ENCODE measurements around the gene CDYL2. TPM values are rescaled to one million over a fixed set of nuclear protein-coding genes. Genes with fewer than 3 reads are reported as not detected.
A peak's percentile ranks its signal among the peaks of the same experiment; 100 is the strongest.

CDYL2 gene
- total RNA-seq, 1 donor from 2014 or later: 2.9 TPM

- H3K9me3 ChIP-seq: no peaks in the 10 kb centered on the region
- no peaks in the 10 kb centered on the region for H3K36me3 ChIP-seq
- H3K4me1 ChIP-seq: no peaks in the 10 kb centered on the region
- TF ChIP-seq POLR2A (IDR thresholded peaks at IDR 0.05): no peak
- TF ChIP-seq POLR2AphosphoS5 (IDR thresholded peaks at IDR 0.05; ENCODE audit: insufficient read depth in 1 of 2, low read depth in 1 of 2): no peak
- no peak for TF ChIP-seq CTCF (IDR thresholded peaks at IDR 0.05)
- no peak overlapping the region for H3K4me3 ChIP-seq
- no peak overlapping the region for H3K27ac ChIP-seq
- H3K27me3 ChIP-seq: no peaks in the 10 kb centered on the region
- DNase-seq (ENCODE audit: extremely low spot score in 2 of 2): peak in 1 of 2 donors; percentile 65
- intact Hi-C loops (cut with DNase I): no loop called here
These were observed 191.9 kb downstream of the CDYL2 start for GRCh38 chr16:80612461-80613017.

- H3K36me3 ChIP-seq: no peaks in the 10 kb centered on the region
- H3K4me3 ChIP-seq: no peak overlapping the region
- no peaks in the 10 kb centered on the region for H3K27me3 ChIP-seq
- DNase-seq (ENCODE audit: extremely low spot score in 2 of 2): no peak
- H3K9me3 ChIP-seq: no peaks in the 10 kb centered on the region
- TF ChIP-seq POLR2AphosphoS5 (IDR thresholded peaks at IDR 0.05; ENCODE audit: insufficient read depth in 1 of 2, low read depth in 1 of 2) (no peak), CTCF (IDR thresholded peaks at IDR 0.05) (no peak), POLR2A (IDR thresholded peaks at IDR 0.05) (no peak)
- no peaks in the 10 kb centered on the region for H3K4me1 ChIP-seq
- H3K27ac ChIP-seq: no peak overlapping the region
- intact Hi-C loops (cut with DNase I): no loop called here
These were observed 192.5 kb downstream of the CDYL2 start for GRCh38 chr16:80611930-80612327.

- Histone ChIP-seq H3K4me1 (no peaks in the 10 kb centered on the region), H3K27ac (no peak overlapping the region), H3K4me3 (no peak overlapping the region), H3K27me3 (no peaks in the 10 kb centered on the region), H3K9me3 (no peaks in the 10 kb centered on the region), H3K36me3 (no peaks in the 10 kb centered on the region)
- intact Hi-C loops (cut with DNase I): no loop called here
- DNase-seq (ENCODE audit: extremely low spot score in 2 of 2): no peak
- no peak for TF ChIP-seq CTCF (IDR thresholded peaks at IDR 0.05)
- no peak for TF ChIP-seq POLR2A (IDR thresholded peaks at IDR 0.05)
- no peak for TF ChIP-seq POLR2AphosphoS5 (IDR thresholded peaks at IDR 0.05; ENCODE audit: insufficient read depth in 1 of 2, low read depth in 1 of 2)
These were observed 193.0 kb downstream of the CDYL2 start for GRCh38 chr16:80611171-80611929.

GRCh38 chr16:80610481-80611156 lies 193.8 kb downstream of the CDYL2 start:
- no peaks in the 10 kb centered on the region for H3K9me3 ChIP-seq
- DNase-seq (ENCODE audit: extremely low spot score in 2 of 2): no peak
- intact Hi-C loops (cut with DNase I): no loop called here

More at GRCh38 chr16:80610481-80611156, 193.8 kb downstream of the CDYL2 start:
- TF ChIP-seq CTCF (IDR thresholded peaks at IDR 0.05): no peak
- no peak for TF ChIP-seq POLR2A (IDR thresholded peaks at IDR 0.05)
- no peak for TF ChIP-seq POLR2AphosphoS5 (IDR thresholded peaks at IDR 0.05; ENCODE audit: insufficient read depth in 1 of 2, low read depth in 1 of 2)
- H3K27ac ChIP-seq: no peak overlapping the region
- no peaks in the 10 kb centered on the region for H3K27me3 ChIP-seq
- no peak overlapping the region for H3K4me3 ChIP-seq
- H3K4me1 ChIP-seq: no peaks in the 10 kb centered on the region
- H3K36me3 ChIP-seq: no peaks in the 10 kb centered on the region
